K562 (cell line): ENCODE measurements around the gene CLSTN1.

Source experiments
- GATA2 ChIP-seq: sonication (generic); formaldehyde crosslinking; IDR thresholded peaks from 2 replicates; pipeline ENCODE4 v1.4.0; 2020; ENCODE audit warnings: mild to moderate bottlenecking, missing genetic modification reagents
- JUND ChIP-seq, 2 experiments: IDR thresholded peaks; 2 replicates in 1 of 2; 3 replicates in 1 of 2; pipeline ENCODE4 v1.6.1; 2011; ENCODE audit warnings: borderline replicate concordance in 2 of 2, low read depth in 2 of 2, low read length in 2 of 2, improper control_type of control experiment in 1 of 2, missing biosample characterization in 1 of 2, missing genetic modification characterization in 1 of 2, missing genetic modification reagents in 1 of 2
- KDM1A ChIP-seq, 2 experiments: fragments of 450-650 bp; IDR thresholded peaks; 2 replicates each; pipeline ENCODE4 v1.6.1; 2016; ENCODE audit warnings: mild to moderate bottlenecking in 2 of 2
- MYC ChIP-seq, 2 experiments: fragments of 250-450 bp in 1 of 2; sonication (Bioruptor Pico) in 1 of 2; IDR thresholded peaks; 2 replicates each; pipeline versions ENCODE4 v1.5.1 to v1.6.1; 2012 to 2021; ENCODE audit warnings: low read depth in 2 of 2, borderline replicate concordance in 1 of 2, improper control_type of control experiment in 1 of 2, low read length in 1 of 2, mild to moderate bottlenecking in 1 of 2, moderate library complexity in 1 of 2
- POLR2AphosphoS2 ChIP-seq: IDR thresholded peaks from 2 replicates; pipeline ENCODE4 v1.6.1; 2012; ENCODE audit warnings: low read length, improper control_type of control experiment
- RBM39 ChIP-seq: fragments of 200-400 bp; formaldehyde crosslinking; optimal IDR thresholded peaks from 2 replicates; pipeline ENCODE3; 2018; ENCODE audit warnings: low read depth, low read length
- STAT5B ChIP-seq: fragments of 250-450 bp; sonication (Bioruptor Pico); IDR thresholded peaks from 2 replicates; pipeline ENCODE4 v1.8.0; 2021; ENCODE audit warnings: mild to moderate bottlenecking, inconsistent platforms
- TF ChIP-seq, protein P1 (sequence below): sonication (generic); formaldehyde crosslinking; IDR thresholded peaks from 2 replicates; pipeline ENCODE4 v1.8.0; 2022; ENCODE audit warnings: missing genetic modification reagents, mild to moderate bottlenecking, borderline replicate concordance
- TF ChIP-seq, protein P2 (sequence below), 3 experiments: IDR thresholded peaks in 2 of 3; conservative IDR thresholded peaks in 1 of 3; 2 replicates each; pipeline ENCODE4 v1.5.1; 2011 to 2012; ENCODE audit warnings: low read length in 3 of 3, mild to moderate bottlenecking in 3 of 3, control low read depth in 2 of 3, improper control_type of control experiment in 1 of 3, inconsistent platforms in 1 of 3, low read depth in 1 of 3, mixed read lengths in 1 of 3, moderate library complexity in 1 of 3; ENCODE audit not compliant: insufficient read depth in 2 of 3
- TF ChIP-seq, protein P3 (sequence below): sonication (generic); formaldehyde crosslinking; IDR thresholded peaks from 2 replicates; pipeline ENCODE4 v1.8.1; 2023; ENCODE audit warnings: mild to moderate bottlenecking, missing genetic modification reagents
- TF ChIP-seq, protein P4 (sequence below): fragments of 450-650 bp; IDR thresholded peaks from 2 replicates; pipeline ENCODE4 v1.6.1; 2016; ENCODE audit warnings: mild to moderate bottlenecking, moderate library complexity
- TF ChIP-seq, protein P5 (sequence below): fragments of 150-350 bp; conservative IDR thresholded peaks from 2 replicates; pipeline ENCODE4 v1.6.1; 2014; ENCODE audit warnings: low read length

DNA sequence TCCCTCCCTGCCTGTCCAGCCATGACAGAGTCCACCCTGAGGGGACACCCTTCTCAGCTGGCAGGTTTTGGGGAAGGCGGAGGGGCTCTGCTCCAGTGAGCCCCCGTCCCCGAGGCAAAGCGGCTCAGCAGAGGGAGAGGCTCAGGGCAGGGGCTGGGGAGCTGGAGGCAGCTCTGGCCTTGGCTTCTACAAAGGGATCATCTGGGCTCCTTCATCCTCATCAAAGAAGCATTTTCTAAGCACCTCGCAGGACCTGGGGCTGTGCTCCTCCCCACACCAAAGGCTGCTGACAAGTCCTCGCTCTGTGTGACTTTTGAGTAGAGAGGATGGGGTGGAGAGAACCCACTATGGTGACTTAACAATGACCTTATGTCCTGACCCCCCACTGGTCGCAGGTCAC is 21.0 kb upstream of the CLSTN1 start:
- TF ChIP-seq POLR2AphosphoS2 (no peak), GATA2 (CRISPR knock-in tag) (no peak), STAT5B (CRISPR knock-in tag) (no peak), JUND (IDR thresholded peaks at IDR 0.05; ENCODE audit: borderline replicate concordance, low read depth, low read length) (no peak), JUND (tag; IDR thresholded peaks at IDR 0.05; ENCODE audit: borderline replicate concordance, low read depth, low read length) (no peak), MYC (IDR thresholded peaks at IDR 0.05; ENCODE audit: low read depth, low read length) (no peak), MYC (CRISPR knock-in tag; IDR thresholded peaks at IDR 0.05; ENCODE audit: borderline replicate concordance, low read depth) (no peak), RBM39 (no peak), KDM1A (IDR thresholded peaks at IDR 0.05) (no peak)
- TF ChIP-seq, protein P1, sequence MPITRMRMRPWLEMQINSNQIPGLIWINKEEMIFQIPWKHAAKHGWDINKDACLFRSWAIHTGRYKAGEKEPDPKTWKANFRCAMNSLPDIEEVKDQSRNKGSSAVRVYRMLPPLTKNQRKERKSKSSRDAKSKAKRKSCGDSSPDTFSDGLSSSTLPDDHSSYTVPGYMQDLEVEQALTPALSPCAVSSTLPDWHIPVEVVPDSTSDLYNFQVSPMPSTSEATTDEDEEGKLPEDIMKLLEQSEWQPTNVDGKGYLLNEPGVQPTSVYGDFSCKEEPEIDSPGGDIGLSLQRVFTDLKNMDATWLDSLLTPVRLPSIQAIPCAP = no peak
- TF ChIP-seq, protein P2, sequence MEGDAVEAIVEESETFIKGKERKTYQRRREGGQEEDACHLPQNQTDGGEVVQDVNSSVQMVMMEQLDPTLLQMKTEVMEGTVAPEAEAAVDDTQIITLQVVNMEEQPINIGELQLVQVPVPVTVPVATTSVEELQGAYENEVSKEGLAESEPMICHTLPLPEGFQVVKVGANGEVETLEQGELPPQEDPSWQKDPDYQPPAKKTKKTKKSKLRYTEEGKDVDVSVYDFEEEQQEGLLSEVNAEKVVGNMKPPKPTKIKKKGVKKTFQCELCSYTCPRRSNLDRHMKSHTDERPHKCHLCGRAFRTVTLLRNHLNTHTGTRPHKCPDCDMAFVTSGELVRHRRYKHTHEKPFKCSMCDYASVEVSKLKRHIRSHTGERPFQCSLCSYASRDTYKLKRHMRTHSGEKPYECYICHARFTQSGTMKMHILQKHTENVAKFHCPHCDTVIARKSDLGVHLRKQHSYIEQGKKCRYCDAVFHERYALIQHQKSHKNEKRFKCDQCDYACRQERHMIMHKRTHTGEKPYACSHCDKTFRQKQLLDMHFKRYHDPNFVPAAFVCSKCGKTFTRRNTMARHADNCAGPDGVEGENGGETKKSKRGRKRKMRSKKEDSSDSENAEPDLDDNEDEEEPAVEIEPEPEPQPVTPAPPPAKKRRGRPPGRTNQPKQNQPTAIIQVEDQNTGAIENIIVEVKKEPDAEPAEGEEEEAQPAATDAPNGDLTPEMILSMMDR (IDR thresholded peaks at IDR 0.05 in 2 of 3, conservative IDR thresholded peaks at IDR 0.05 in 1 of 3; ENCODE audit: insufficient read depth in 2 of 3, low read depth in 1 of 3, low read length in 3 of 3) = no peak
- TF ChIP-seq, protein P3, sequence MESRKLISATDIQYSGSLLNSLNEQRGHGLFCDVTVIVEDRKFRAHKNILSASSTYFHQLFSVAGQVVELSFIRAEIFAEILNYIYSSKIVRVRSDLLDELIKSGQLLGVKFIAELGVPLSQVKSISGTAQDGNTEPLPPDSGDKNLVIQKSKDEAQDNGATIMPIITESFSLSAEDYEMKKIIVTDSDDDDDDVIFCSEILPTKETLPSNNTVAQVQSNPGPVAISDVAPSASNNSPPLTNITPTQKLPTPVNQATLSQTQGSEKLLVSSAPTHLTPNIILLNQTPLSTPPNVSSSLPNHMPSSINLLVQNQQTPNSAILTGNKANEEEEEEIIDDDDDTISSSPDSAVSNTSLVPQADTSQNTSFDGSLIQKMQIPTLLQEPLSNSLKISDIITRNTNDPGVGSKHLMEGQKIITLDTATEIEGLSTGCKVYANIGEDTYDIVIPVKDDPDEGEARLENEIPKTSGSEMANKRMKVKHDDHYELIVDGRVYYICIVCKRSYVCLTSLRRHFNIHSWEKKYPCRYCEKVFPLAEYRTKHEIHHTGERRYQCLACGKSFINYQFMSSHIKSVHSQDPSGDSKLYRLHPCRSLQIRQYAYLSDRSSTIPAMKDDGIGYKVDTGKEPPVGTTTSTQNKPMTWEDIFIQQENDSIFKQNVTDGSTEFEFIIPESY = no peak
- TF ChIP-seq, protein P4, sequence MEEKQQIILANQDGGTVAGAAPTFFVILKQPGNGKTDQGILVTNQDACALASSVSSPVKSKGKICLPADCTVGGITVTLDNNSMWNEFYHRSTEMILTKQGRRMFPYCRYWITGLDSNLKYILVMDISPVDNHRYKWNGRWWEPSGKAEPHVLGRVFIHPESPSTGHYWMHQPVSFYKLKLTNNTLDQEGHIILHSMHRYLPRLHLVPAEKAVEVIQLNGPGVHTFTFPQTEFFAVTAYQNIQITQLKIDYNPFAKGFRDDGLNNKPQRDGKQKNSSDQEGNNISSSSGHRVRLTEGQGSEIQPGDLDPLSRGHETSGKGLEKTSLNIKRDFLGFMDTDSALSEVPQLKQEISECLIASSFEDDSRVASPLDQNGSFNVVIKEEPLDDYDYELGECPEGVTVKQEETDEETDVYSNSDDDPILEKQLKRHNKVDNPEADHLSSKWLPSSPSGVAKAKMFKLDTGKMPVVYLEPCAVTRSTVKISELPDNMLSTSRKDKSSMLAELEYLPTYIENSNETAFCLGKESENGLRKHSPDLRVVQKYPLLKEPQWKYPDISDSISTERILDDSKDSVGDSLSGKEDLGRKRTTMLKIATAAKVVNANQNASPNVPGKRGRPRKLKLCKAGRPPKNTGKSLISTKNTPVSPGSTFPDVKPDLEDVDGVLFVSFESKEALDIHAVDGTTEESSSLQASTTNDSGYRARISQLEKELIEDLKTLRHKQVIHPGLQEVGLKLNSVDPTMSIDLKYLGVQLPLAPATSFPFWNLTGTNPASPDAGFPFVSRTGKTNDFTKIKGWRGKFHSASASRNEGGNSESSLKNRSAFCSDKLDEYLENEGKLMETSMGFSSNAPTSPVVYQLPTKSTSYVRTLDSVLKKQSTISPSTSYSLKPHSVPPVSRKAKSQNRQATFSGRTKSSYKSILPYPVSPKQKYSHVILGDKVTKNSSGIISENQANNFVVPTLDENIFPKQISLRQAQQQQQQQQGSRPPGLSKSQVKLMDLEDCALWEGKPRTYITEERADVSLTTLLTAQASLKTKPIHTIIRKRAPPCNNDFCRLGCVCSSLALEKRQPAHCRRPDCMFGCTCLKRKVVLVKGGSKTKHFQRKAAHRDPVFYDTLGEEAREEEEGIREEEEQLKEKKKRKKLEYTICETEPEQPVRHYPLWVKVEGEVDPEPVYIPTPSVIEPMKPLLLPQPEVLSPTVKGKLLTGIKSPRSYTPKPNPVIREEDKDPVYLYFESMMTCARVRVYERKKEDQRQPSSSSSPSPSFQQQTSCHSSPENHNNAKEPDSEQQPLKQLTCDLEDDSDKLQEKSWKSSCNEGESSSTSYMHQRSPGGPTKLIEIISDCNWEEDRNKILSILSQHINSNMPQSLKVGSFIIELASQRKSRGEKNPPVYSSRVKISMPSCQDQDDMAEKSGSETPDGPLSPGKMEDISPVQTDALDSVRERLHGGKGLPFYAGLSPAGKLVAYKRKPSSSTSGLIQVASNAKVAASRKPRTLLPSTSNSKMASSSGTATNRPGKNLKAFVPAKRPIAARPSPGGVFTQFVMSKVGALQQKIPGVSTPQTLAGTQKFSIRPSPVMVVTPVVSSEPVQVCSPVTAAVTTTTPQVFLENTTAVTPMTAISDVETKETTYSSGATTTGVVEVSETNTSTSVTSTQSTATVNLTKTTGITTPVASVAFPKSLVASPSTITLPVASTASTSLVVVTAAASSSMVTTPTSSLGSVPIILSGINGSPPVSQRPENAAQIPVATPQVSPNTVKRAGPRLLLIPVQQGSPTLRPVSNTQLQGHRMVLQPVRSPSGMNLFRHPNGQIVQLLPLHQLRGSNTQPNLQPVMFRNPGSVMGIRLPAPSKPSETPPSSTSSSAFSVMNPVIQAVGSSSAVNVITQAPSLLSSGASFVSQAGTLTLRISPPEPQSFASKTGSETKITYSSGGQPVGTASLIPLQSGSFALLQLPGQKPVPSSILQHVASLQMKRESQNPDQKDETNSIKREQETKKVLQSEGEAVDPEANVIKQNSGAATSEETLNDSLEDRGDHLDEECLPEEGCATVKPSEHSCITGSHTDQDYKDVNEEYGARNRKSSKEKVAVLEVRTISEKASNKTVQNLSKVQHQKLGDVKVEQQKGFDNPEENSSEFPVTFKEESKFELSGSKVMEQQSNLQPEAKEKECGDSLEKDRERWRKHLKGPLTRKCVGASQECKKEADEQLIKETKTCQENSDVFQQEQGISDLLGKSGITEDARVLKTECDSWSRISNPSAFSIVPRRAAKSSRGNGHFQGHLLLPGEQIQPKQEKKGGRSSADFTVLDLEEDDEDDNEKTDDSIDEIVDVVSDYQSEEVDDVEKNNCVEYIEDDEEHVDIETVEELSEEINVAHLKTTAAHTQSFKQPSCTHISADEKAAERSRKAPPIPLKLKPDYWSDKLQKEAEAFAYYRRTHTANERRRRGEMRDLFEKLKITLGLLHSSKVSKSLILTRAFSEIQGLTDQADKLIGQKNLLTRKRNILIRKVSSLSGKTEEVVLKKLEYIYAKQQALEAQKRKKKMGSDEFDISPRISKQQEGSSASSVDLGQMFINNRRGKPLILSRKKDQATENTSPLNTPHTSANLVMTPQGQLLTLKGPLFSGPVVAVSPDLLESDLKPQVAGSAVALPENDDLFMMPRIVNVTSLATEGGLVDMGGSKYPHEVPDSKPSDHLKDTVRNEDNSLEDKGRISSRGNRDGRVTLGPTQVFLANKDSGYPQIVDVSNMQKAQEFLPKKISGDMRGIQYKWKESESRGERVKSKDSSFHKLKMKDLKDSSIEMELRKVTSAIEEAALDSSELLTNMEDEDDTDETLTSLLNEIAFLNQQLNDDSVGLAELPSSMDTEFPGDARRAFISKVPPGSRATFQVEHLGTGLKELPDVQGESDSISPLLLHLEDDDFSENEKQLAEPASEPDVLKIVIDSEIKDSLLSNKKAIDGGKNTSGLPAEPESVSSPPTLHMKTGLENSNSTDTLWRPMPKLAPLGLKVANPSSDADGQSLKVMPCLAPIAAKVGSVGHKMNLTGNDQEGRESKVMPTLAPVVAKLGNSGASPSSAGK = no peak
- TF ChIP-seq, protein P5, sequence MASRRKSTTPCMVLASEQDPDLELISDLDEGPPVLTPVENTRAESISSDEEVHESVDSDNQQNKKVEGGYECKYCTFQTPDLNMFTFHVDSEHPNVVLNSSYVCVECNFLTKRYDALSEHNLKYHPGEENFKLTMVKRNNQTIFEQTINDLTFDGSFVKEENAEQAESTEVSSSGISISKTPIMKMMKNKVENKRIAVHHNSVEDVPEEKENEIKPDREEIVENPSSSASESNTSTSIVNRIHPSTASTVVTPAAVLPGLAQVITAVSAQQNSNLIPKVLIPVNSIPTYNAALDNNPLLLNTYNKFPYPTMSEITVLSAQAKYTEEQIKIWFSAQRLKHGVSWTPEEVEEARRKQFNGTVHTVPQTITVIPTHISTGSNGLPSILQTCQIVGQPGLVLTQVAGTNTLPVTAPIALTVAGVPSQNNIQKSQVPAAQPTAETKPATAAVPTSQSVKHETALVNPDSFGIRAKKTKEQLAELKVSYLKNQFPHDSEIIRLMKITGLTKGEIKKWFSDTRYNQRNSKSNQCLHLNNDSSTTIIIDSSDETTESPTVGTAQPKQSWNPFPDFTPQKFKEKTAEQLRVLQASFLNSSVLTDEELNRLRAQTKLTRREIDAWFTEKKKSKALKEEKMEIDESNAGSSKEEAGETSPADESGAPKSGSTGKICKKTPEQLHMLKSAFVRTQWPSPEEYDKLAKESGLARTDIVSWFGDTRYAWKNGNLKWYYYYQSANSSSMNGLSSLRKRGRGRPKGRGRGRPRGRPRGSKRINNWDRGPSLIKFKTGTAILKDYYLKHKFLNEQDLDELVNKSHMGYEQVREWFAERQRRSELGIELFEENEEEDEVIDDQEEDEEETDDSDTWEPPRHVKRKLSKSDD = no peak
